Smooth muscle cell (in vitro differentiated cells): ENCODE measurements around the gene VANGL1. TPM values are rescaled to one million over a fixed set of nuclear protein-coding genes. Genes with fewer than 3 reads are reported as not detected.

ENCODE experiments used
- DNase-seq: peaks from one replicate; lab custom pipeline; 2025; ENCODE audit not compliant: unreplicated experiment; lab: John Stamatoyannopoulos, UW
- H2AFZ ChIP-seq: fragments of 200-600 bp; sonication (generic); 2 replicates; pipeline ENCODE4 v1.6.0; 2016; ENCODE audit warnings: antibody characterized with exemption, low read depth, mild to moderate bottlenecking
- H3F3A ChIP-seq: fragments of 200-600 bp; sonication (generic); 2 replicates; pipeline ENCODE4 v1.6.0; 2017; ENCODE audit warnings: antibody characterized with exemption, low read depth
- H3K27ac ChIP-seq: fragments of 200-600 bp; sonication (generic); 2 replicates; pipeline ENCODE4 v1.5.1; 2016; ENCODE audit warnings: low read depth, mild to moderate bottlenecking
- H3K27me3 ChIP-seq: fragments of 200-600 bp; sonication (generic); 2 replicates; pipeline ENCODE4 v1.6.1; 2016; ENCODE audit warnings: low read depth, mild to moderate bottlenecking
- H3K36me3 ChIP-seq: fragments of 200-600 bp; sonication (generic); 2 replicates; pipeline ENCODE4 v1.5.1; 2016; ENCODE audit warnings: low read depth
- H3K4me1 ChIP-seq: fragments of 200-600 bp; sonication (generic); 2 replicates; pipeline ENCODE4 v1.5.1; 2016; ENCODE audit warnings: low read depth
- H3K4me2 ChIP-seq: fragments of 200-600 bp; sonication (generic); 2 replicates; pipeline ENCODE4 v1.6.0; 2016; ENCODE audit warnings: mild to moderate bottlenecking
- H3K4me3 ChIP-seq: fragments of 200-600 bp; sonication (generic); 2 replicates; pipeline ENCODE4 v1.5.1; 2016; ENCODE audit warnings: mild to moderate bottlenecking
- H3K79me2 ChIP-seq: fragments of 200-600 bp; sonication (generic); 2 replicates; pipeline ENCODE4 v1.6.0; 2016; ENCODE audit warnings: low read depth, mild to moderate bottlenecking
- H3K9ac ChIP-seq: fragments of 200-600 bp; sonication (generic); 2 replicates; pipeline ENCODE4 v1.6.0; 2016; ENCODE audit warnings: low read depth
- H3K9me3 ChIP-seq: fragments of 200-600 bp; sonication (generic); replicated peaks from 2 replicates; pipeline ENCODE4 v1.5.1; 2016; ENCODE audit warnings: low read depth
- H4K20me1 ChIP-seq: fragments of 200-600 bp; sonication (generic); 2 replicates; pipeline ENCODE4 v1.6.0; 2016; ENCODE audit warnings: low read depth
- WGBS: methylation state at CpG from one replicate; pipeline ENCODE4 v1.1.7; 2016; ENCODE audit warnings: low lambda C conversion rate; 5-methylcytosine and 5-hydroxymethylcytosine counted together
- polyA plus RNA-seq: library from polyadenylated mRNA; unstranded; fragments of >200 nt; fragmentation: Nextera tagmentation; extraction: Ambion mirVana; gene quantifications from 2 replicates; pipeline ENCODE4 v1.2.1, GENCODE V29; 2016
- total RNA-seq: library from RNA; depleted of rRNA; stranded (reverse); fragments of >200 nt; gene quantifications from 2 replicates; pipeline ENCODE4 v1.2.3, GENCODE V29; 2014
- TF ChIP-seq, protein P1 (sequence below): fragments of 200-600 bp; sonication (generic); IDR thresholded peaks from 2 replicates; pipeline ENCODE4 v1.5.1; 2017; ENCODE audit warnings: borderline replicate concordance, mild to moderate bottlenecking, antibody characterized with exemption; ENCODE audit not compliant: insufficient read depth, poor library complexity, severe bottlenecking

The VANGL1 gene
- total and polyA plus RNA-seq, 2 experiments from 2014 or later: 5.5 to 12.2 TPM

GRCh38 chr1:115604508-115604907, 37.3 kb upstream of the VANGL1 start:
- TF ChIP-seq, protein P1, sequence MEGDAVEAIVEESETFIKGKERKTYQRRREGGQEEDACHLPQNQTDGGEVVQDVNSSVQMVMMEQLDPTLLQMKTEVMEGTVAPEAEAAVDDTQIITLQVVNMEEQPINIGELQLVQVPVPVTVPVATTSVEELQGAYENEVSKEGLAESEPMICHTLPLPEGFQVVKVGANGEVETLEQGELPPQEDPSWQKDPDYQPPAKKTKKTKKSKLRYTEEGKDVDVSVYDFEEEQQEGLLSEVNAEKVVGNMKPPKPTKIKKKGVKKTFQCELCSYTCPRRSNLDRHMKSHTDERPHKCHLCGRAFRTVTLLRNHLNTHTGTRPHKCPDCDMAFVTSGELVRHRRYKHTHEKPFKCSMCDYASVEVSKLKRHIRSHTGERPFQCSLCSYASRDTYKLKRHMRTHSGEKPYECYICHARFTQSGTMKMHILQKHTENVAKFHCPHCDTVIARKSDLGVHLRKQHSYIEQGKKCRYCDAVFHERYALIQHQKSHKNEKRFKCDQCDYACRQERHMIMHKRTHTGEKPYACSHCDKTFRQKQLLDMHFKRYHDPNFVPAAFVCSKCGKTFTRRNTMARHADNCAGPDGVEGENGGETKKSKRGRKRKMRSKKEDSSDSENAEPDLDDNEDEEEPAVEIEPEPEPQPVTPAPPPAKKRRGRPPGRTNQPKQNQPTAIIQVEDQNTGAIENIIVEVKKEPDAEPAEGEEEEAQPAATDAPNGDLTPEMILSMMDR: no peak
- WGBS: 89% methylated on average over 3 of the region's 3 CpGs
- no peaks in the 10 kb centered on the region for H3K27me3 ChIP-seq

DNA sequence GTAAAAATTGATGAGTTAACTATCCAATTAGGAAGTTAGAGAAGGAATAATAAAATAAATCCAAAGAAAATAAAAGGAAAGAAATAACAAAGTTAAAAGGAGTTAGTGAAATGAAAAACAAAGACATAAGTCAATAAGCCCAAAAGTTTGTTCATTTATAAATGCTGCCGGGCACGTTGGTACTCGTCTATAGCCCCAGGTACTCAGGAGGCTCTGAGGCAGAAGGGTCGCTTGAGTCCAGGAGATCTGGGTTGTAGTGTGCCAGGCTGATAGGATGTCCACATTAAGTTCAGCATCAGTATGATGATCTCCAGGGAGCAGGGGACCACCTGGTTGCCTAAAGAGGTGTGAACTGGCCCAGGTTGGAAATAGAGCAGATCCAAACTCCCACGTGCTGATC, 35.5 kb upstream of the VANGL1 start:
- Histone ChIP-seq H3K4me1 (no peaks in the 10 kb centered on the region), H3K79me2 (no peaks in the 10 kb centered on the region), H2AFZ (no peak overlapping the region), H3K27me3 (no peaks in the 10 kb centered on the region), H3K9ac (no peak overlapping the region), H3K9me3 (no peaks in the 10 kb centered on the region), H3K36me3 (no peaks in the 10 kb centered on the region), H3K27ac (no peak overlapping the region), H3K4me3 (no peak overlapping the region), H3K4me2 (no peak overlapping the region), H4K20me1 (no peaks in the 10 kb centered on the region), H3F3A (no peaks in the 10 kb centered on the region)
- TF ChIP-seq, protein P1: no peak
- 87% methylated on average over 5 of the region's 5 CpGs for WGBS
- DNase-seq: no peak

More at GRCh38 chr1:115604508-115604907, 37.3 kb upstream of the VANGL1 start:
- no peaks in the 10 kb centered on the region for H4K20me1 ChIP-seq
- no peaks in the 10 kb centered on the region for H3K9me3 ChIP-seq
- no peaks in the 10 kb centered on the region for H3K36me3 ChIP-seq
- H3K4me3 ChIP-seq: no peak overlapping the region
- H3F3A ChIP-seq: no peaks in the 10 kb centered on the region
- H3K4me1 ChIP-seq: no peaks in the 10 kb centered on the region
- no peak overlapping the region for H2AFZ ChIP-seq
- no peak overlapping the region for H3K9ac ChIP-seq
- no peak overlapping the region for H3K27ac ChIP-seq
- H3K79me2 ChIP-seq: no peaks in the 10 kb centered on the region
- H3K4me2 ChIP-seq: no peak overlapping the region
- no peak for DNase-seq

DNA sequence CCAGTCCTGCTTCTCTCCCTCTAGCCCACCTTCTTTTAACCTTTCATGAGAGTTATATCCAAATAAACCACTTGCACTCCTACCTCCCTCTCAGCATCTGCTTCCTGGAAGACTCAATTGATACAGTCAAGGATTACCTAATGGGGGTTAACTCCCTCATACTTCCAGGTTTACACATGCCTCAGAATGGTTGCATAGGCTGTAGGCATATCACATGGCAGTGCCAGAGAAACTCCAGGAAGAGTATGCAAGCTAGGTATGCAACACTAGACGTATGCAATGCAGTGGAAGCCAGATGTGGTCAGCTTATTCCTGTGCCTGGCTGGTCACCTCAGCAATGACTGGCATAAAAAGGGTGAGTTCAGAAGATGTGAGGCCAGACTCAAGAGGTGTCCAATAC, 32.7 kb upstream of the VANGL1 start:
- Histone ChIP-seq H3K27ac (no peak overlapping the region), H4K20me1 (no peaks in the 10 kb centered on the region), H3K79me2 (no peaks in the 10 kb centered on the region), H3K36me3 (no peaks in the 10 kb centered on the region), H3K4me1 (no peaks in the 10 kb centered on the region), H3F3A (no peaks in the 10 kb centered on the region), H3K4me3 (no peak overlapping the region), H3K4me2 (no peak overlapping the region), H3K9ac (no peak overlapping the region), H3K9me3 (no peaks in the 10 kb centered on the region), H3K27me3 (no peaks in the 10 kb centered on the region), H2AFZ (no peak overlapping the region)
- TF ChIP-seq, protein P1: no peak
- 100% methylated on average over 1 of the region's 1 CpG for WGBS
- no peak for DNase-seq

DNA sequence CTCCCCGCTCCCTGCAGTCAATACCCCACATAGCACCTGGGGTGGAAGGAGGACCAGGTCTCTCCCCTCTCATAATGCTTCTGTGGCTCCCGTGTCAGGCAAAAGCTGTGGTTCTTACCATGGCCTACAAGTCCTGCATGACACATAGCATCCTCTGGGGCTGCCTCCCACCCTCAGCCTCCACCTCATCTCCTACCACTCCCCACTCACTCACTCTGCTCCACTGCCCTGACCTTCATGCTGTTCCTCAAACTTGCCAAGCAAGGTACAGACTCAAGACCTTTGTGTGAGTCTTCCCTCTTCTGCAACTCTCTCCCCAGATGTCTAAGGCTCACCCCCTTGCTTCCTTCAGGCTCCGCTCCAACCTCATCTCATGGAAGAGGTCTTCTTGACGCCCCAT, 28.0 kb upstream of the VANGL1 start:
- no peaks in the 10 kb centered on the region for H3F3A ChIP-seq
- H4K20me1 ChIP-seq: no peaks in the 10 kb centered on the region
- WGBS: 96% methylated on average over 4 of the region's 4 CpGs
- H3K27ac ChIP-seq: no peak overlapping the region
- TF ChIP-seq, protein P1: no peak
- H3K4me1 ChIP-seq: no peaks in the 10 kb centered on the region
- H3K9me3 ChIP-seq: peaks cover under 1% of the 10 kb centered on the region
- no peaks in the 10 kb centered on the region for H3K27me3 ChIP-seq
- no peaks in the 10 kb centered on the region for H3K79me2 ChIP-seq
- no peak overlapping the region for H3K4me3 ChIP-seq
- no peak overlapping the region for H3K4me2 ChIP-seq
- no peaks in the 10 kb centered on the region for H3K36me3 ChIP-seq
- no peak for DNase-seq
- no peak overlapping the region for H3K9ac ChIP-seq
- H2AFZ ChIP-seq: no peak overlapping the region
